GM12875 (cell line): ENCODE measurements around the gene SPTY2D1.
"Not testable (repeated sequence)": the region's sequence is repeated elsewhere in the genome, so short reads cannot be mapped to it uniquely, and the experiment has no call there.

Experiments used
- H3K4me3 ChIP-seq: one replicate; pipeline ENCODE4 v1.5.1; 2011; ENCODE audit warnings: low read depth, low read length, control low read depth
- TF ChIP-seq, protein P1 (sequence below): IDR thresholded peaks from 2 replicates; pipeline ENCODE4 v1.5.1; 2011; ENCODE audit warnings: low read depth, mild to moderate bottlenecking, control low read depth, inconsistent platforms, low read length, moderate library complexity, borderline replicate concordance; ENCODE audit not compliant: insufficient read depth

SPTY2D1 gene

DNA sequence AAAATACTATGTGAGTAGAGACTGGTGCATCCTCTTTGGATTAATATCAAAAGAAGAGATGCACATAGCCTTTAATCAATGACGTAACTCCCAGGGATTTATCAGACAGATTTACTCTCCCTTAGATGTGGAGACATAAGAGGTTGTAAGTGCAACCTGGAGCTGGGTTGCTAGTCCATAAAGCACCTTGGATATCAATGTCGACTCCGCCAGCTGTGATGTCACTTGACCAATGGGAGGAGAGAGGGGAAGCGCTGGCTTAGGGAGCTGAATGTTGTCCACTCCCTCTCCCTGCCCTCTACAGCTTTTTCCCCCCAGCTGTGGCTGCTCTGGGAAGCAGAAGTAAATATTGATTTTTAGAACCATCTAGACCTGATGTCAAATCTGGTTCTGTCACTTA lies 35.6 kb upstream of the SPTY2D1 start:
- no peak overlapping the region for H3K4me3 ChIP-seq
- TF ChIP-seq, protein P1, sequence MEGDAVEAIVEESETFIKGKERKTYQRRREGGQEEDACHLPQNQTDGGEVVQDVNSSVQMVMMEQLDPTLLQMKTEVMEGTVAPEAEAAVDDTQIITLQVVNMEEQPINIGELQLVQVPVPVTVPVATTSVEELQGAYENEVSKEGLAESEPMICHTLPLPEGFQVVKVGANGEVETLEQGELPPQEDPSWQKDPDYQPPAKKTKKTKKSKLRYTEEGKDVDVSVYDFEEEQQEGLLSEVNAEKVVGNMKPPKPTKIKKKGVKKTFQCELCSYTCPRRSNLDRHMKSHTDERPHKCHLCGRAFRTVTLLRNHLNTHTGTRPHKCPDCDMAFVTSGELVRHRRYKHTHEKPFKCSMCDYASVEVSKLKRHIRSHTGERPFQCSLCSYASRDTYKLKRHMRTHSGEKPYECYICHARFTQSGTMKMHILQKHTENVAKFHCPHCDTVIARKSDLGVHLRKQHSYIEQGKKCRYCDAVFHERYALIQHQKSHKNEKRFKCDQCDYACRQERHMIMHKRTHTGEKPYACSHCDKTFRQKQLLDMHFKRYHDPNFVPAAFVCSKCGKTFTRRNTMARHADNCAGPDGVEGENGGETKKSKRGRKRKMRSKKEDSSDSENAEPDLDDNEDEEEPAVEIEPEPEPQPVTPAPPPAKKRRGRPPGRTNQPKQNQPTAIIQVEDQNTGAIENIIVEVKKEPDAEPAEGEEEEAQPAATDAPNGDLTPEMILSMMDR: no peak

DNA sequence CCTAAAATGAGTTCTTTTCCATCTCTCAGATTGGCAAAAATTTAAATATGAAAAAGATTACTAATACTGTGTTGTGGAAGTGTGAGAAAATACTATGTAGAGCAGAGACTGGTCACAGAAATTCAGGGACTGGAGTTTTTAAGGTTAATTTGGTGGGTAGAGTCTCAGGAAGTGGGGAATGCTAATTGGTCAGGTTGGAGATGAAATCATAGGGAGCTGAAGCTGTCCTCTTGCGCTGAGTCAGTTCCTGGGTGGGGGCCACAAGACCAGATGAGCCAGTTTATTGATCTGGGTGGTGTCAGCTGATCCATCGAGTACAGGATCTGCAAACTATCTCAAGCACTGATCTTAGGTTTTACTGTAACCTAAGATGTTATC lies 35.1 kb upstream of the SPTY2D1 start:
- H3K4me3 ChIP-seq: no peak overlapping the region
- TF ChIP-seq, protein P1: no peak

DNA sequence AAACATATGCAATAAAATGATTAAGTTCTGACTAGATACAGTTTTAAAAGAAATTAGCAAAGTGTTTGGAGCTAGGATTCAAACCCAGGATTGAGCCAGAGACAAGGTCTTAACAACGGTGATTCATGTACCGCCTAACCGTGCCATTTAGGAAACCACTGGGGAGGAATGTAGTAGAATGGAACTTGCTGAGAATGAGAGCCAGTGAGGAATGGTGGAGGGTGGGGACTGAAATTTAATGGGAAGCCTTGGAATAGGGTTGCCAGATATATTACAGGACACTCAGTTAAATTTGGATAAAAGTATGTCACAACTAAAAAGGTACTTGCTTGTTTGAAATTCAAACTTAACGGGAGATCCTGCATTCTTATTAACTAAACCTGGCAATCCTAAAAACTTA lies 34.0 kb upstream of the SPTY2D1 start:
- no peak overlapping the region for H3K4me3 ChIP-seq

DNA sequence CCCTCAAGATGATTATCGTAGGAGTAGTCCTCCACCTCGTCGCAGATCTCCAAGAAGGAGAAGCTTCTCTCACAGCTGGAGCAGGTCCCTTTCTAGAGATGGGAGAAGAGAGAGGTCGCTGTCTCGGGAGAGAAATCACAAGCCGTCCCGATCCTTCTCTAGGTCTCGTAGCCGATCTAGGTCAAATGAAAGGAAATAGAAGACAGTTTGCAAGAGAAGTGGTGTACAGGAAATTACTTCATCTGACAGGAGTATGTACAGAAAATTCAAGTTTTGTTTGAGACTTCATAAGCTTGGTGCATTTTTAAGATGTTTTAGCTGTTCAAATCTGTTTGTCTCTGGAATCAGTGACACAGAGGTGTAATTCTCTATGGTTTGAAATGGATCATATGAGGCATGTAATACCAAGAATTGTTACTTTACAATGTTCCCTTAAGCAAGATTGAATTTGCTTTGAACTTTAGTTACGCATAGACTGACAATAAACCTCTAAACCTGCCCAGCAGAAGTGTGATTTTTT lies 31.3 kb upstream of the SPTY2D1 start:
- not testable (repeated sequence) for H3K4me3 ChIP-seq

More for the DNA sequence above, 34.0 kb upstream of the SPTY2D1 start:
- TF ChIP-seq, protein P1: no peak

DNA sequence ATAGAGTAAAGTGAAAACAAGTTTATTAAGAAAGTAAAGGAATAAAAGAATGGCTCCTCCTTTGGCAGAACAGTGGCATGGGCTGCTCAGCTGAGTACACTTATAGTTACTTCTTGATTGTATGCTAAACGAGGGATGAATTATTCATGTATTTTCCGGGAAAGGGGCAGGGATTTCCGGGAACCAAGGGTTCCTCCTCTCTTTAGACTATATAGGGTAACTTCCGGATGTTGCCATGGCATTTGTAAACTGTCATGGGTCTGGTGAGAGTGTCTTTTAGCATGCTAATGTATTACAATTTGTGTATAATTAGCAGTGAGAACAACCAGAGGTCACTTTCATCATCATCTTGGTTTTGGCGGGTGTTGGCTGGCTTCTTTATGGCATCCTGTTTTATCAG lies 23.5 kb upstream of the SPTY2D1 start:
- TF ChIP-seq, protein P1: no peak

DNA sequence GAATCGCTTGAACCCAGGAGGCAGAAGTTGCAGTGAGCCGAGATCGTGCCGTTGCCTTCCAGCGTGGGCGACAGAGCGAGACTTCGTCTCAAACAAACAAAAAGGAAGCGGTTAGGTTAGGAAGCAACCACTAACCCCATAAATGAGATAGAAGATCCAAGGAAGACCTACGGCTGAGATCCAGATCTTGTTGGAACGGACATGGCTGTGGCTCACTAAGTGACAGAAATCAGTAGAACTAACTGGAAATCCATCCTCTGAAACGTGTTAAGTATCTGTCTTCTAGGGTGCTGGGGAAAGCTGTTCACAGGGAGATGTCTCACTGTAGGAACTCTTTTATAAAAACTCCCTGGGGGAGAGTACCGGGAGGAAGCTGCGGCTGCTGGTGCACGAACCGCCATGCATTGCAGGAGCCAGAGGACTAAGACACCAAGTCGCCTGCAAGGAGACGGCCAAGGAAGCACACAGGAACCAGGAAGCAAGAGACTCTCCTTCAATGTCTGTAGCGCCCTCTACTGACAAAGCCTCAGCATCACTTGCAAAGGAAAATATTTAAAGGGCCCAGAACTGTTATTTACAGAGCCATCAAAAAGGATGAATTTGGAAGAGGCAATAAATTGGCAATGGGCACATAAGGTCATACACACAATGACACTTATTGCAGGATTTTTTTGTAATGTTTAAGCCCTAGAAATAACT lies 16.9 kb upstream of the SPTY2D1 start:
- TF ChIP-seq, protein P1: peak; percentile 76
- no peak overlapping the region for H3K4me3 ChIP-seq

More for the DNA sequence above, 23.5 kb upstream of the SPTY2D1 start:
- no peak overlapping the region for H3K4me3 ChIP-seq

DNA sequence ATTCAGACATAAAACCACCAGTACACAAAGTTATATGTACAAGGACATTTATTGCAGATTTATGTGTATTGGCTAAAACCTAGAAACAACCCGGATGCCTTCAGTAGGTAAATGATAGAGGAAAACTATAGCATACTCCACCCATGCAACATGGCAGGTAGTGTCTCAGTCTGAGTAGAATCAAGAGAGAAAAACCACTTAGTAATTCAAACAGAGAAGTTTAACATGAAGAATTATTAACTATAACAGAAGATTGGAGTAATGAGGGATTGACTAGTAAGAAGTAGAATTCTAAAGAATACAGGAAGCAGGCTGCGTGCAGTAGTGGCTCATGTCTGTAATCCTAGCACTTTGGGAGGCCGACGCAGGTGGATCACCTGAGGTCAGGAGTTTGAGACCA lies 16.2 kb upstream of the SPTY2D1 start:
- no peak overlapping the region for H3K4me3 ChIP-seq
- TF ChIP-seq, protein P1: no peak

DNA sequence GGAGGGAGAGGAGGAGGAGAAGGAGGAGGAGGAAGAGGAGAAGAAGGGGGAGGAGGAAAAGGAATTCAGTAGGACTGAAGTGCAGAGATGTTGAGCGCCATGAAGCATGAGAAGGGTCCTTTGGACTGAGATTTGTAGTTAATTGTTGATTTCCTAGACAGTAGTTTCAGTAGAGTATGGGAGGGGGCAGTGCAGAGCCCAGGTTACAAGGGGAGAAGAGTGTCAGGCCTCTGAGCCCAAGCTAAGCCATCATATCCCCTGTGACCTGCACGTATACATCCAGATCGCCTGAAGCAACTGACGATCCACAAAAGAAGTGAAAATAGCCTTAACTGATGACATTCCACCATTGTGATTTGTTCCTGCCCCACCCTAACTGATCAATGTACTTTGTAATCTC lies 8.9 kb upstream of the SPTY2D1 start:
- not testable (repeated sequence) for H3K4me3 ChIP-seq
